Vagina (tissue), 2 donors: ENCODE results near the gene GUCY1A1.

Source experiments
- CTCF ChIP-seq, 3 experiments: fragments of 450-650 bp in 2 of 3; fragments of 200-600 bp in 1 of 3; sonication (generic) in 1 of 3; IDR thresholded peaks; one replicate each; pipeline ENCODE4 v1.5.1; 2017 to 2019; ENCODE audit warnings: antibody characterized with exemption in 3 of 3, mild to moderate bottlenecking in 2 of 3, moderate library complexity in 2 of 3
- POLR2A ChIP-seq, 2 donors: fragments of 450-650 bp; IDR thresholded peaks; one replicate each; pipeline ENCODE4 v1.6.1; 2017; ENCODE audit warnings: antibody characterized with exemption in 2 of 2, mild to moderate bottlenecking in 2 of 2, moderate library complexity in 2 of 2
- POLR2AphosphoS5 ChIP-seq, 2 donors: sonication (generic); formaldehyde crosslinking; IDR thresholded peaks; one replicate each; pipeline ENCODE4 v1.9.0; 2017; ENCODE audit warnings: antibody characterized with exemption in 2 of 2, mild to moderate bottlenecking in 2 of 2, low read depth in 1 of 2; ENCODE audit not compliant: insufficient read depth in 1 of 2

GRCh38 chr4:155766622-155767021 lies 100.0 kb downstream of the GUCY1A1 start:
- TF ChIP-seq POLR2AphosphoS5 (IDR thresholded peaks at IDR 0.05; ENCODE audit: insufficient read depth in 1 of 2, low read depth in 1 of 2) = no peak
- TF ChIP-seq CTCF (IDR thresholded peaks at IDR 0.05) = no peak
- TF ChIP-seq POLR2A (IDR thresholded peaks at IDR 0.05) = no peak
